CD14-positive monocyte (primary cell): Measurements from ENCODE around the gene GSTO2. TPM values are rescaled to one million over a fixed set of nuclear protein-coding genes. Genes with fewer than 3 reads are reported as not detected.
A peak's percentile ranks its signal among the peaks of the same experiment; 100 is the strongest.

Experiments used
- DNase-seq, 3 donors: peaks; one replicate each; pipeline ENCODE4 v3.0.0-alpha.2; 2011 to 2022
- H2AFZ ChIP-seq: 2 replicates; pipeline ENCODE4 v1.6.0; 2012; ENCODE audit warnings: mild to moderate bottlenecking, low read depth, low read length, inconsistent platforms; ENCODE audit not compliant: insufficient read depth, poor library complexity, severe bottlenecking
- H3K27ac ChIP-seq, 2 donors: 1 replicate in 1 of 2; 2 replicates in 1 of 2; pipeline ENCODE4 v1.5.1; 2012 to 2013; ENCODE audit warnings: low read length in 2 of 2, control low read depth in 1 of 2, inconsistent platforms in 1 of 2, low read depth in 1 of 2, mild to moderate bottlenecking in 1 of 2
- H3K27me3 ChIP-seq, 2 donors: one replicate each; pipeline versions ENCODE4 v1.6.0 to v1.6.1; 2011 to 2013; ENCODE audit warnings: low read length in 2 of 2; ENCODE audit not compliant: control insufficient read depth in 2 of 2, insufficient read depth in 2 of 2
- H3K36me3 ChIP-seq, 2 donors: replicated peaks in 1 of 2; 1 replicate in 1 of 2; 2 replicates in 1 of 2; pipeline versions ENCODE4 v1.5.1 to v1.6.1; 2012 to 2013; ENCODE audit warnings: low read length in 2 of 2, control low read depth in 1 of 2, inconsistent platforms in 1 of 2, mild to moderate bottlenecking in 1 of 2; ENCODE audit not compliant: insufficient read depth in 2 of 2, control insufficient read depth in 1 of 2
- H3K4me1 ChIP-seq, 2 donors: 1 replicate in 1 of 2; 2 replicates in 1 of 2; pipeline versions ENCODE4 v1.5.1 to v1.6.1; 2012 to 2013; ENCODE audit warnings: low read length in 2 of 2, control low read depth in 1 of 2, inconsistent platforms in 1 of 2, mild to moderate bottlenecking in 1 of 2, moderate library complexity in 1 of 2; ENCODE audit not compliant: insufficient read depth in 2 of 2, control insufficient read depth in 1 of 2
- H3K4me2 ChIP-seq: replicated peaks from 2 replicates; pipeline ENCODE3; 2012; ENCODE audit warnings: low read length, moderate library complexity, mild to moderate bottlenecking; ENCODE audit not compliant: poor library complexity, severe bottlenecking; ENCODE audit errors: extremely low read depth
- H3K4me3 ChIP-seq, 3 experiments: fragments of 200-600 bp in 1 of 3; sonication (generic) in 1 of 3; replicated peaks in 1 of 3; 1 replicate in 2 of 3; 2 replicates in 1 of 3; pipeline ENCODE4 v1.5.1; 2011 to 2013; ENCODE audit warnings: low read length in 3 of 3, mild to moderate bottlenecking in 3 of 3, control low read depth in 2 of 3, low read depth in 2 of 3, inconsistent platforms in 1 of 3, moderate library complexity in 1 of 3
- H3K79me2 ChIP-seq: 2 replicates; pipeline ENCODE4 v1.6.0; 2012; ENCODE audit warnings: mild to moderate bottlenecking, control low read depth, inconsistent platforms, low read length, moderate library complexity; ENCODE audit not compliant: insufficient read depth
- H3K9ac ChIP-seq: 2 replicates; pipeline ENCODE4 v1.6.0; 2017; ENCODE audit warnings: low read length, mild to moderate bottlenecking; ENCODE audit not compliant: insufficient read depth, poor library complexity, severe bottlenecking
- H3K9me3 ChIP-seq, 2 donors: replicated peaks in 1 of 2; 1 replicate in 1 of 2; 2 replicates in 1 of 2; pipeline versions ENCODE4 v1.5.1 to v1.6.1; 2012 to 2013; ENCODE audit warnings: low read length in 2 of 2, control low read depth in 1 of 2; ENCODE audit not compliant: control insufficient read depth in 1 of 2, insufficient read depth in 1 of 2
- H4K20me1 ChIP-seq: 2 replicates; pipeline ENCODE4 v1.6.0; 2012; ENCODE audit warnings: mild to moderate bottlenecking, low read length, control low read depth, moderate library complexity; ENCODE audit not compliant: insufficient read depth
- H3K27ac Mint-ChIP-seq, 7 donors: one replicate each; pipeline ENCODE4 v1.8.0; 2020; ENCODE audit warnings: mild to moderate bottlenecking in 7 of 7, mixed read lengths in 7 of 7, moderate library complexity in 6 of 7, inconsistent platforms in 2 of 7
- H3K27me3 Mint-ChIP-seq, 3 donors: one replicate each; pipeline ENCODE4 v1.8.0; 2021 to 2022; ENCODE audit warnings: low read depth in 3 of 3, mild to moderate bottlenecking in 3 of 3, mixed read lengths in 3 of 3, moderate library complexity in 3 of 3, inconsistent platforms in 1 of 3
- H3K36me3 Mint-ChIP-seq, 2 donors: one replicate each; pipeline ENCODE4 v1.8.0; 2020; ENCODE audit warnings: mixed read lengths in 2 of 2, inconsistent platforms in 1 of 2, mild to moderate bottlenecking in 1 of 2
- H3K4me1 Mint-ChIP-seq: one replicate; pipeline ENCODE4 v1.8.0; 2020; ENCODE audit warnings: mild to moderate bottlenecking, mixed read lengths
- H3K4me3 Mint-ChIP-seq, 2 donors: one replicate each; pipeline ENCODE4 v1.8.0; 2020; ENCODE audit warnings: mild to moderate bottlenecking in 2 of 2, mixed read lengths in 2 of 2, moderate library complexity in 1 of 2
- H3K9me3 Mint-ChIP-seq, 7 donors: one replicate each; pipeline ENCODE4 v1.8.0; 2020 to 2022; ENCODE audit warnings: mixed read lengths in 7 of 7, mild to moderate bottlenecking in 6 of 7, moderate library complexity in 6 of 7, inconsistent platforms in 2 of 7
- WGBS: methylation state at CpG from one replicate; pipeline ENCODE4 v1.1.5; 2013; ENCODE audit warnings: missing lambda C conversion rate; ENCODE audit not compliant: insufficient coverage; 5-methylcytosine and 5-hydroxymethylcytosine counted together
- intact Hi-C, 2 donors: fragments of 100-400 bp; cut with micrococcal nuclease; formaldehyde crosslinking; loops; one replicate each; pipeline versions ENCODE4 v1.15.0 to v1.15.1; 2023
- polyA plus RNA-seq, 3 donors: library from polyadenylated mRNA; depleted of rRNA in 1 of 3; unstranded in 2 of 3; stranded (reverse) in 1 of 3; fragments of 300-500 nt in 2 of 3; fragments of >200 nt in 1 of 3; fragmentation: Illumina TruSeq in 2 of 3; gene quantifications; 1 replicate in 2 of 3; 2 replicates in 1 of 3; pipeline ENCODE4 v1.2.3, GENCODE V29; 2012 to 2021
- TF ChIP-seq, protein P1 (sequence below): fragments of 200-600 bp; IDR thresholded peaks from one replicate; pipeline ENCODE4 v1.8.0; 2022; ENCODE audit warnings: antibody characterized with exemption, mild to moderate bottlenecking

The GSTO2 gene
- polyA plus RNA-seq, 3 donors: 0.16 to 0.26 TPM; not detected in 1

- H3K4me3 Mint-ChIP-seq: no peak overlapping the region
These were observed 33.2 kb upstream of the GSTO2 start for GRCh38 chr10:104235801-104236200.

DNA sequence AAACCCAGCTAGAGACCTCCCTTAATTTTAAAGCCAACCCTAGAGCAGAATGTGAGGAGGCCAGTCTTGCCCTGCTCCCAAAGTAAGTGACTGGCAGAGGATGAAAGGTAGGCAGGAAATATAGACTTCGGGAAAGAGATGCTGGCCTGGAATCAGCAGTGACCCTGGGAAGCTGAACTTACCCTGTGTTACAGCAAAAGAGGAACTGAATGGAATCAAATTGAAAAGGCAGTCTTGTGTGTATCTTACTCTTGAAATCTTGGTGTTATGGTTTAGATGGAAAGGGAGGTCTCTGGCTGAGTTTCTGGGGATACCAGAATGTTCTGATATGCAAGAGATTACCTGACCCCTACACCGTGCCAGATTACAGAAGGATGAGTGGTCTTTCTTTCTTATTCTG is 28.9 kb upstream of the GSTO2 start:
- H3K36me3 ChIP-seq: no peaks in the 10 kb centered on the region
- no peak overlapping the region for H3K4me2 ChIP-seq
- Mint-ChIP-seq H3K36me3 (peaks cover 0 to 3% of the 10 kb centered on the region in 2 donors), H3K27ac (peak overlapping the region in 3 of 7 donors; percentile 9 to 68 (median 19)), H3K9me3 (peaks cover 0 to 4% (median 0%) of the 10 kb centered on the region in 7 donors), H3K27me3 (no peaks in the 10 kb centered on the region), H3K4me3 (no peak overlapping the region), H3K4me1 (peaks cover 14% of the 10 kb centered on the region)
- WGBS: 14% methylated on average over 1 of the region's 2 CpGs
- H3K27me3 ChIP-seq: no peaks in the 10 kb centered on the region
- no peak for DNase-seq
- intact Hi-C loops: no loop called here
- peaks cover 4 to 5% of the 10 kb centered on the region in 2 donors for H3K4me1 ChIP-seq
- TF ChIP-seq, protein P1, sequence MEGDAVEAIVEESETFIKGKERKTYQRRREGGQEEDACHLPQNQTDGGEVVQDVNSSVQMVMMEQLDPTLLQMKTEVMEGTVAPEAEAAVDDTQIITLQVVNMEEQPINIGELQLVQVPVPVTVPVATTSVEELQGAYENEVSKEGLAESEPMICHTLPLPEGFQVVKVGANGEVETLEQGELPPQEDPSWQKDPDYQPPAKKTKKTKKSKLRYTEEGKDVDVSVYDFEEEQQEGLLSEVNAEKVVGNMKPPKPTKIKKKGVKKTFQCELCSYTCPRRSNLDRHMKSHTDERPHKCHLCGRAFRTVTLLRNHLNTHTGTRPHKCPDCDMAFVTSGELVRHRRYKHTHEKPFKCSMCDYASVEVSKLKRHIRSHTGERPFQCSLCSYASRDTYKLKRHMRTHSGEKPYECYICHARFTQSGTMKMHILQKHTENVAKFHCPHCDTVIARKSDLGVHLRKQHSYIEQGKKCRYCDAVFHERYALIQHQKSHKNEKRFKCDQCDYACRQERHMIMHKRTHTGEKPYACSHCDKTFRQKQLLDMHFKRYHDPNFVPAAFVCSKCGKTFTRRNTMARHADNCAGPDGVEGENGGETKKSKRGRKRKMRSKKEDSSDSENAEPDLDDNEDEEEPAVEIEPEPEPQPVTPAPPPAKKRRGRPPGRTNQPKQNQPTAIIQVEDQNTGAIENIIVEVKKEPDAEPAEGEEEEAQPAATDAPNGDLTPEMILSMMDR: no peak
- H2AFZ ChIP-seq: no peak overlapping the region
- H3K9ac ChIP-seq: no peak overlapping the region
- no peaks in the 10 kb centered on the region for H4K20me1 ChIP-seq
- no peaks in the 10 kb centered on the region for H3K79me2 ChIP-seq
- H3K9me3 ChIP-seq: peaks cover 0 to 4% of the 10 kb centered on the region in 2 donors
- H3K27ac ChIP-seq: no peak overlapping the region
- H3K4me3 ChIP-seq: no peak overlapping the region

More at GRCh38 chr10:104235801-104236200, 33.2 kb upstream of the GSTO2 start:
- Histone ChIP-seq H3K36me3 (no peaks in the 10 kb centered on the region), H3K9me3 (peaks cover 0 to 8% of the 10 kb centered on the region in 2 donors), H3K9ac (no peak overlapping the region), H3K4me1 (peaks cover 16% of the 10 kb centered on the region in 2 donors), H3K79me2 (no peaks in the 10 kb centered on the region), H3K27me3 (peaks cover 8 to 11% of the 10 kb centered on the region in 2 donors), H3K4me2 (no peak overlapping the region), H3K27ac (no peak overlapping the region), H4K20me1 (no peaks in the 10 kb centered on the region), H2AFZ (no peak overlapping the region), H3K4me3 (no peak overlapping the region)
- WGBS: no CpG with 5 or more reads among the region's 3 CpGs
- Mint-ChIP-seq H3K27me3 (peaks cover 8 to 17% (median 14%) of the 10 kb centered on the region in 3 donors), H3K4me1 (peaks cover 18% of the 10 kb centered on the region), H3K9me3 (peaks cover 0 to 8% (median 3%) of the 10 kb centered on the region in 7 donors), H3K27ac (no peak overlapping the region), H3K36me3 (no peaks in the 10 kb centered on the region)
- intact Hi-C loops: loop anchor here (10.0 kb wide), 2 partner anchors 119 to 321 kb away; partner anchors contain the start of genes CFAP58 (in 1 of the 2) and STN1 (in 1 of the 2)
- no peak for DNase-seq
- TF ChIP-seq, protein P1: no peak
